ENCODE results near the gene MIS12.

DNA sequence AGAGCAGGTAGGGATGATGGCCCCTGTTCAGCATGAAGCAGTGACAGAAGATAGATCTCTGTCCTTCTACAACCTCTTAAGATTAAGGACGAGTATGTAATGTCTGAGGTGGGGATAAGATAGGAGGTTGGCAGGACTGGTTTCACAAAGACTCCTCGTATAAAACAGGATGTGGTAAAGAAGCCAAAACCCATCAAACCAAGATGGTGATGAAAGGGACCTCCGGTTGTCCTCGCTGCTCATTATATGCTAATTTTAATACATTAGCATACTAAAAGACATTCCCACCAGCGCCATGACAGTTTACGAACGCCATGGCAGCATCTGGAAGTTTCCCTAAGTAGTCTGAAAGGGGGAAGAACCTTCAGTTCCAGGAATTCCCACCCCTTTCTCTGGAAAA, 27.3 kb downstream of the MIS12 start:
- no peak for TF ChIP-seq POLR2A (IDR thresholded peaks at IDR 0.05)
- no peak for TF ChIP-seq CTCF (IDR thresholded peaks at IDR 0.05)
